NB4 (cell line): Measurements from ENCODE around the gene TNNT3.

Experiments used
- CTCF ChIP-seq: IDR thresholded peaks from one replicate; pipeline ENCODE4 v1.5.1; 2012; ENCODE audit warnings: low read depth, low read length
- POLR2A ChIP-seq: IDR thresholded peaks from 2 replicates; pipeline ENCODE4 v1.6.1; 2011; ENCODE audit warnings: mild to moderate bottlenecking; ENCODE audit not compliant: insufficient read length; ENCODE audit errors: extremely low read depth

DNA sequence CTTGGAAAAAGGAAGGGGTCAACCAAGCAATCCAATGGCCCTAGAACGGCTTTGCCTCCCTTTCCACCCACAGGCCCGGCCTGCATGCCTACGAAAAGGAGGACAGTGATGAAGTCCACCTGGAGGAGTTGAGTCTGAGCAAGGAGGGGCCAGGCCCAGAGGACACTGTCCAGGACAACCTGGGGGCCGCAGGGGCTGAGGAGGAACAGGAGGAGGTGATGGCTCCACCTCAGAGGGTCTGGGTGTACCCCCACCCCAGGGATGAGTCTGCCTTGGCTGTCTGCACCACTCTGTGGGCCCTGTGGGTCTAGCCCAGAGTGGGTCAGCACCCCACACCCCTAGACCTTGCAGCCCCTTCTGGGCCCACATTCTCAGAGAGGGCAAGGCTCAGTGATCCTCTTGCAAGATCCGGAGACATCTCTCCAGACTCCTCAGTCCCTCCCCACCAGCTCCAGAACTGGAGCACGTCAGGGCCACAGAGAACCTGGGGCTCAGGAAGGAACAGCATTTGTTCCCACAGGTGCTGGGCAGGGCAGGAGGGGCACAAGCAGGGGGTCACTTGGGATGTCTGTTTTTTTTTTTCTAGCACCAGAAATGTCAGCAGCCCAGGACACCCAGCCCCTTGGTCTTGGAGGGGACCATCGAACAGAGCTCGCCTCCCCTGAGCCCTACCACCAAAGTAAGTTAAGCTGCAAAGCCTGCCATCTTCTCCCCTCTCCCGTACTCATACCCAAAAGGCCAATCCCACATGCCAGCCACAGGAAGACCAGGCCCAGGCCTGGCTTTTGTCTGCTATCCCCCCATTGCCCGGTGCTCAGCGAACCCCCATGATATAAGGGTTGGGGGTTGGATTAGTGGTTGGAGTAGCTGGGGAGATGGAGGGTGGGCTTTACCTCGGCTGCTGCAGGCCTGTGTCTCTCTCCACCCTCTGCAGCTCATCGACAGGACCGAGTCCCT, 35.9 kb upstream of the TNNT3 start:
- no peak for TF ChIP-seq POLR2A
- no peak for TF ChIP-seq CTCF
